ENCODE results near the gene DCUN1D1.

Gene DCUN1D1

DNA sequence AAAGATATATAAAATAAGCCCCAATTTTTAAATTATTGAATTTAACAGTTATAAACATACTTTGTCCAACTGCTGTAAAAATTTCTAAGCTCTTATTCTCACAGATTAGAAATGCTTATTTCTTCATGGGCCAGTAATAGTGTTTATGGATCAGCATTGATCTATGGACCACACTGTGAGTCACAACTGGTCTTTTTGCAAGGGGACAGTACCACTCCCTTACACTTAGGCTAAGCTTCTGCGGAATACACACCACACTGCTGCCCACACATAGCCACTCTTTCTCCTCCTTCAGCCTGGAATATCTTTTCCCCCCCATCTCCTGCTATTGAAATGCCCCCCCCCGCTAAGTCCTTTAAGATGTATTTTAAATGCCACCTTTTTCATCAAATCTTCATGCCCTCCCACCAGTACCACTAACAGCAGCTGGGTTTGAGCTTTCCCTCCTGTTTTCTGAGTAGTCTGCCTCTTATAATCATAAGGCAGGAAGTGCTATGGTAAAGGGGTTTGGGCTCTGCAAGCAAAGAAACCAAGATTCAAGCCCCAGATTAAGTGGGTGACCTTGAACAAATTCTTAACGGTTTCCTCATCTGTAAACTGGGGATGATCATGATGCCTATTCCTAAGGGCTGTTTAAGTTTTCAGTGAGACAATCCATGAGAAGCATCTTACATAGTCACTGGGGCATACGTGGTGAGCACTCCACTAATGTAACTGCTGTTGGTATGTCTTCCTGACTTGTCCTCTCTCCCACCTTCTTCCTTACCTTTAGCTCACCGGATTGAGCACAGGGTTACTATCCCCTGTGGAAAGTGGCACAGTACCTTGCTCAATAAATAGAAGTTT, 69.2 kb downstream of the DCUN1D1 start:
- no peak overlapping the region for H2AFZ ChIP-seq (ENCODE audit: low read depth, low read length, severe bottlenecking)
- no peak overlapping the region for H3K4me2 ChIP-seq (ENCODE audit: low read depth, low read length, poor library complexity, severe bottlenecking)
- no peaks in the 10 kb centered on the region for H3K9me3 ChIP-seq (ENCODE audit: insufficient read depth, low read length)
- H3K27me3 ChIP-seq (ENCODE audit: low read length) = no peaks in the 10 kb centered on the region
- no peak overlapping the region for H3K4me3 ChIP-seq (ENCODE audit: insufficient read depth, low read length, poor library complexity, severe bottlenecking)
- no peak for TF ChIP-seq EZH2phosphoT487 (conservative IDR thresholded peaks at IDR 0.05; ENCODE audit: low read length)
- TF ChIP-seq, protein P1, sequence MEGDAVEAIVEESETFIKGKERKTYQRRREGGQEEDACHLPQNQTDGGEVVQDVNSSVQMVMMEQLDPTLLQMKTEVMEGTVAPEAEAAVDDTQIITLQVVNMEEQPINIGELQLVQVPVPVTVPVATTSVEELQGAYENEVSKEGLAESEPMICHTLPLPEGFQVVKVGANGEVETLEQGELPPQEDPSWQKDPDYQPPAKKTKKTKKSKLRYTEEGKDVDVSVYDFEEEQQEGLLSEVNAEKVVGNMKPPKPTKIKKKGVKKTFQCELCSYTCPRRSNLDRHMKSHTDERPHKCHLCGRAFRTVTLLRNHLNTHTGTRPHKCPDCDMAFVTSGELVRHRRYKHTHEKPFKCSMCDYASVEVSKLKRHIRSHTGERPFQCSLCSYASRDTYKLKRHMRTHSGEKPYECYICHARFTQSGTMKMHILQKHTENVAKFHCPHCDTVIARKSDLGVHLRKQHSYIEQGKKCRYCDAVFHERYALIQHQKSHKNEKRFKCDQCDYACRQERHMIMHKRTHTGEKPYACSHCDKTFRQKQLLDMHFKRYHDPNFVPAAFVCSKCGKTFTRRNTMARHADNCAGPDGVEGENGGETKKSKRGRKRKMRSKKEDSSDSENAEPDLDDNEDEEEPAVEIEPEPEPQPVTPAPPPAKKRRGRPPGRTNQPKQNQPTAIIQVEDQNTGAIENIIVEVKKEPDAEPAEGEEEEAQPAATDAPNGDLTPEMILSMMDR (IDR thresholded peaks at IDR 0.05; ENCODE audit: insufficient read depth, low read length, poor library complexity, severe bottlenecking) = no peak
- no peak overlapping the region for H3K27ac ChIP-seq (ENCODE audit: low read depth, low read length)
- H3K79me2 ChIP-seq (ENCODE audit: insufficient read depth, low read length) = no peaks in the 10 kb centered on the region
- no peaks in the 10 kb centered on the region for H4K20me1 ChIP-seq (ENCODE audit: low read depth, low read length)
- no peaks in the 10 kb centered on the region for H3K9me2 ChIP-seq (replicated peaks; ENCODE audit: insufficient read depth, low read length)
- peaks cover 14% of the 10 kb centered on the region; the same call in 1 of the 2 replicates for H3K36me3 ChIP-seq (ENCODE audit: low read length)
- H3F3A ChIP-seq (ENCODE audit: insufficient read depth) = peaks cover 26% of the 10 kb centered on the region
- no peak overlapping the region for H3K9ac ChIP-seq (ENCODE audit: low read length)

DNA sequence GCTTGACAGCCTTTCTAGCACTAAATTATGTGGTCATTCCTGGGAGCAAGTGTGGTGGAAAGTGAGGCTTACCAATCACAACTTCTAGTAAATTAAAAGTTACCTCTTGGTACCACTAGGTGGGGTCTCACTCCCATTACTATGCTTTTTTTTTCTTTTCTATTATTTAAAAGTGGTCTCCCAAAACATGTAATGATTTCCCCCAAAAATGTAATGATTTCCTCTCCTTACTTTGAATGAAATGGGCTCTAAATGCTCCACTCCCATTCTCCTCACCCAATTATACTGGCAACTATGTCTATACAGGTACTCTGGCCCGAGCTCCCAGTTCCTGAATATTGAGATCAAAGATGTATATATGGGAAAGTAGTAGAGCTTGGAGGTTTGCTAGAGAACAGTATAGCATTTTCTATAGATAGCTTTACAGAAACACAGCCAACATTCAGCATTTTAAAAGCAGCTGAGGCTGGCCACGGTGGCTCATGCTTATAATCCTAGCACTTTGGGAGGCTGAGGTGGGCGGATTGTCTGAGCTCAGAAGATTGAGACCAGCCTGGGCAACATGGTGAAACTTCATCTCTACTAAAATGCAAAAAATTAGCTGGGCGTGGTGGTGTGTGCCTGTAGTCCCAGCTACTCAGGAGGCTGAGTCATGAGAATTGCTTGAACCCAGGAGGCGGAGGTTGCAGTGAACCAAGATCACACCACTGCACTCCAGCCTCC, 70.9 kb downstream of the DCUN1D1 start:
- H3K4me2 ChIP-seq (ENCODE audit: low read depth, low read length, poor library complexity, severe bottlenecking) = no peak overlapping the region
- no peaks in the 10 kb centered on the region for H3K9me3 ChIP-seq (ENCODE audit: insufficient read depth, low read length)
- H2AFZ ChIP-seq (ENCODE audit: low read depth, low read length, severe bottlenecking) = no peak overlapping the region
- H3K4me3 ChIP-seq (ENCODE audit: insufficient read depth, low read length, poor library complexity, severe bottlenecking) = no peak overlapping the region
- H3K36me3 ChIP-seq (ENCODE audit: low read length) = 0 out of 2 replicates have a peak, but pooled peaks cover under 1% of the 10 kb centered on the region
- no peaks in the 10 kb centered on the region for H3K79me2 ChIP-seq (ENCODE audit: insufficient read depth, low read length)
- H3K27me3 ChIP-seq (ENCODE audit: low read length) = no peaks in the 10 kb centered on the region
- peaks cover 26% of the 10 kb centered on the region for H3F3A ChIP-seq (ENCODE audit: insufficient read depth)
- H4K20me1 ChIP-seq (ENCODE audit: low read depth, low read length) = no peaks in the 10 kb centered on the region
- TF ChIP-seq, protein P1 (IDR thresholded peaks at IDR 0.05; ENCODE audit: insufficient read depth, low read length, poor library complexity, severe bottlenecking) = peak; percentile 22
- TF ChIP-seq EZH2phosphoT487 (conservative IDR thresholded peaks at IDR 0.05; ENCODE audit: low read length) = no peak
- no peak overlapping the region for H3K9ac ChIP-seq (ENCODE audit: low read length)
- no peak overlapping the region for H3K27ac ChIP-seq (ENCODE audit: low read depth, low read length)
- H3K9me2 ChIP-seq (replicated peaks; ENCODE audit: insufficient read depth, low read length) = no peaks in the 10 kb centered on the region

DNA sequence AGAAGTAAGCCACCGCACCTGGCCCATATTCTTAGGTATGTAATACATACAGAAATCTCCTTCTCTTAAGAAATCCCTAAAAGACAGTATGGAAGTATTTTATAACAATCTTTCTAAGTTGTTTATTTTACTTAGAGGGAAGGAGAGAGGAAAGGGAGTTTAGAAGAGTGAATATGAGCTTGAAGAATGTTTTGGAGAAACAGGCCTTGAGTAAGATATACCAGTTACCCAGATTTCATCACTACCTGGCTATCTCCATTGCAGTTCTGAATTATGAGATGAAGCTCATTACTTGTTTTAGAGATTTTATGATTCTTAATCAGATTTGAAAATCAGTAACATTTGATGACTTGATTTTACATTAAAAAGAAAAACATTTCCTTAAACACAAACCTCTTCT, 71.9 kb downstream of the DCUN1D1 start:
- no peaks in the 10 kb centered on the region; the same call in 1 of the 2 replicates for H3K36me3 ChIP-seq (ENCODE audit: low read length)

More for the DNA sequence above, 71.9 kb downstream of the DCUN1D1 start:
- H3K4me2 ChIP-seq (ENCODE audit: low read depth, low read length, poor library complexity, severe bottlenecking) = no peak overlapping the region
- no peaks in the 10 kb centered on the region for H4K20me1 ChIP-seq (ENCODE audit: low read depth, low read length)
- no peaks in the 10 kb centered on the region for H3K79me2 ChIP-seq (ENCODE audit: insufficient read depth, low read length)
- TF ChIP-seq, protein P1 (IDR thresholded peaks at IDR 0.05; ENCODE audit: insufficient read depth, low read length, poor library complexity, severe bottlenecking) = no peak
- no peak for TF ChIP-seq EZH2phosphoT487 (conservative IDR thresholded peaks at IDR 0.05; ENCODE audit: low read length)
- no peak overlapping the region for H2AFZ ChIP-seq (ENCODE audit: low read depth, low read length, severe bottlenecking)
- no peak overlapping the region for H3K27ac ChIP-seq (ENCODE audit: low read depth, low read length)
- H3K9me3 ChIP-seq (ENCODE audit: insufficient read depth, low read length) = no peaks in the 10 kb centered on the region
- H3K9ac ChIP-seq (ENCODE audit: low read length) = no peak overlapping the region
- H3K27me3 ChIP-seq (ENCODE audit: low read length) = no peaks in the 10 kb centered on the region
- H3F3A ChIP-seq (ENCODE audit: insufficient read depth) = peaks cover 20% of the 10 kb centered on the region
- no peak overlapping the region for H3K4me3 ChIP-seq (ENCODE audit: insufficient read depth, low read length, poor library complexity, severe bottlenecking)
- H3K9me2 ChIP-seq (replicated peaks; ENCODE audit: insufficient read depth, low read length) = no peaks in the 10 kb centered on the region

All from SU-DHL-6 (cell line).